ENCODE results near the gene SPTBN4. TPM values are rescaled to one million over a fixed set of nuclear protein-coding genes. Genes with fewer than 3 reads are reported as not detected.

SPTBN4 gene
- total and polyA plus RNA-seq, 2 experiments from 2014 or later, result 0.32 to 5.5 TPM

- Histone ChIP-seq H3K36me3 (no peaks in the 10 kb centered on the region), H3K27ac (no peak overlapping the region), H3K9me3 (ENCODE audit: low read depth) (no peaks in the 10 kb centered on the region), H3K4me1 (ENCODE audit: low read depth) (no peaks in the 10 kb centered on the region), H3K27me3 (peaks cover 23% of the 10 kb centered on the region), H3K4me3 (no peak overlapping the region)
- no peak for DNase-seq (ENCODE audit: low read depth in 1 of 2, low spot score in 1 of 2)
- TF ChIP-seq, protein P1, sequence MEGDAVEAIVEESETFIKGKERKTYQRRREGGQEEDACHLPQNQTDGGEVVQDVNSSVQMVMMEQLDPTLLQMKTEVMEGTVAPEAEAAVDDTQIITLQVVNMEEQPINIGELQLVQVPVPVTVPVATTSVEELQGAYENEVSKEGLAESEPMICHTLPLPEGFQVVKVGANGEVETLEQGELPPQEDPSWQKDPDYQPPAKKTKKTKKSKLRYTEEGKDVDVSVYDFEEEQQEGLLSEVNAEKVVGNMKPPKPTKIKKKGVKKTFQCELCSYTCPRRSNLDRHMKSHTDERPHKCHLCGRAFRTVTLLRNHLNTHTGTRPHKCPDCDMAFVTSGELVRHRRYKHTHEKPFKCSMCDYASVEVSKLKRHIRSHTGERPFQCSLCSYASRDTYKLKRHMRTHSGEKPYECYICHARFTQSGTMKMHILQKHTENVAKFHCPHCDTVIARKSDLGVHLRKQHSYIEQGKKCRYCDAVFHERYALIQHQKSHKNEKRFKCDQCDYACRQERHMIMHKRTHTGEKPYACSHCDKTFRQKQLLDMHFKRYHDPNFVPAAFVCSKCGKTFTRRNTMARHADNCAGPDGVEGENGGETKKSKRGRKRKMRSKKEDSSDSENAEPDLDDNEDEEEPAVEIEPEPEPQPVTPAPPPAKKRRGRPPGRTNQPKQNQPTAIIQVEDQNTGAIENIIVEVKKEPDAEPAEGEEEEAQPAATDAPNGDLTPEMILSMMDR (IDR thresholded peaks at IDR 0.05; ENCODE audit: low read depth, low read length), result no peak
Measured at GRCh38 chr19:40502647-40503319, 36.0 kb downstream of the SPTBN4 start.

DNA sequence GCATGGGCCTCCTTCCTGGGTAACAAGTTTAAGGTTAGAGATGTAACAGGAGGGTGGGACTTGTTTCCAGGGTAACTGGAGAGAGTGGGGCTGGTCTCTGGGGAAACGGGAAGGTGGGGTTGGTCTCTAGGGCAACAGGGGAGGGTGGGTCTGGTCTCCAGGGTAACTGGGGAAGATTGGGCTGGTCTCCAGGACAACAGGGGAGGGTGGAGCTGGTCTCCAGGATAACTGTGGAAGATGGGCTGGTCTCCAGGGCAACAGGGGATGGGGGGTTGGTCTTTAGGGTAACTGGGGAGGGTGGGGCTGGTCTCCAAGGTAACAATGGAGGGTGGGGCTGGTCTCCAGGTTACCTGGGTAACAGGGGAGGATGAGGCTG is 36.5 kb downstream of the SPTBN4 start:
- Histone ChIP-seq H3K4me3 (no peak overlapping the region), H3K9me3 (ENCODE audit: low read depth) (no peaks in the 10 kb centered on the region), H3K27me3 (peaks cover 28% of the 10 kb centered on the region), H3K27ac (no peak overlapping the region), H3K4me1 (ENCODE audit: low read depth) (no peaks in the 10 kb centered on the region), H3K36me3 (no peaks in the 10 kb centered on the region)
- TF ChIP-seq, protein P1 (IDR thresholded peaks at IDR 0.05; ENCODE audit: low read depth, low read length), result no peak
- DNase-seq (ENCODE audit: low read depth in 1 of 2, low spot score in 1 of 2), result no peak

DNA sequence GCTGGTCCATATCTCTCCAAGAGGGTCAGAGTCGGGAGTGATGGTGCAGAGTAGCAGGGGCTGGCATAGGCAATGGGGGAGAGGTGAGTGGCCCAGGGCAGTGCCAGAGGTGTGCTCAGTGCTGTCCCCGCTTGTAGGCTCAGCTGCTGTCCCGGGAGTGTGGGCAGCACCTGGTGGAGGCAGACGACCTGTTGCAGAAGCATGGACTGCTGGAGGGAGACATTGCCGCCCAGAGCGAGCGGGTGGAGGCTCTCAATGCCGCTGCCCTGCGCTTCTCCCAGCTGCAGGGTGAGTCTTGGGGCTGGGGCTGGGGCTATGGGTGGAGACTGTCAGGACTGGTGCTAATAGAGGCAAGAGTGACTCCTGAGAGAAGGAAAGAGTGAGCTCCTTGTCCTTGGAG is 39.3 kb downstream of the SPTBN4 start:
- H3K4me3 ChIP-seq, result no peak overlapping the region
- TF ChIP-seq, protein P1 (IDR thresholded peaks at IDR 0.05; ENCODE audit: low read depth, low read length), result no peak
- no peaks in the 10 kb centered on the region for H3K36me3 ChIP-seq
- no peaks in the 10 kb centered on the region for H3K4me1 ChIP-seq (ENCODE audit: low read depth)
- no peak overlapping the region for H3K27ac ChIP-seq
- no peaks in the 10 kb centered on the region for H3K9me3 ChIP-seq (ENCODE audit: low read depth)
- no peak for DNase-seq (ENCODE audit: low read depth in 1 of 2, low spot score in 1 of 2)
- H3K27me3 ChIP-seq, result peaks cover 53% of the 10 kb centered on the region

- Histone ChIP-seq H3K9me3 (ENCODE audit: low read depth) (no peaks in the 10 kb centered on the region), H3K27me3 (peaks cover 67% of the 10 kb centered on the region), H3K4me3 (no peak overlapping the region), H3K27ac (no peak overlapping the region), H3K4me1 (ENCODE audit: low read depth) (no peaks in the 10 kb centered on the region), H3K36me3 (no peaks in the 10 kb centered on the region)
- TF ChIP-seq, protein P1 (IDR thresholded peaks at IDR 0.05; ENCODE audit: low read depth, low read length), result no peak
- no peak for DNase-seq (ENCODE audit: low read depth in 1 of 2, low spot score in 1 of 2)
Measured at GRCh38 chr19:40507892-40508291, 41.1 kb downstream of the SPTBN4 start.

DNA sequence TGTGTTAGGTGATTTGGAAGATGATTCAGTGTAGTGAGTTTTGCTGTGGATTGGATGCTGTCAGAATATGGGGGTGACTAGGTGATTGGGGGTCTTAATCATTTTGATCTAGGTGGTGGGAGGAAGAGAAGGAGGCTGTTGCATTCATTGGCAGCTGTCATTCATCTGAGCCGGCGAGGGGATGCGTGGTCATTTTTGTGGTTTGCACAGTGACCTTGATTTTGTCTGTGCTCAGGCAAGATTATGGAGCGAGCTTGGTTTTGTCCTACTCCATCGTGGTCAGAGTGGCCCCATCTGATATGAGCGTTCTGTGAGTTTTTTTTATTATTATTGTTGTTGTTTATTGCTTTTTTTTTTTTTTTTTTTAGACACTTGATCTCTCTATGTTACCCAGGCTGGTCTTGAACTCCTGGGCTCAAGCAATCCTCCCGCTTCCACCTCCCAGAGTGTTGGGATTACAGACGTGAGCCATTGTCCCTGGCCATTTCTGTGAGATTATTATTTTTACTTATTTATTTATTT is 42.0 kb downstream of the SPTBN4 start:
- Histone ChIP-seq H3K9me3 (ENCODE audit: low read depth) (no peaks in the 10 kb centered on the region), H3K4me1 (ENCODE audit: low read depth) (no peaks in the 10 kb centered on the region), H3K36me3 (no peaks in the 10 kb centered on the region), H3K27me3 (peaks cover 67% of the 10 kb centered on the region), H3K27ac (no peak overlapping the region), H3K4me3 (no peak overlapping the region)
- TF ChIP-seq, protein P1 (IDR thresholded peaks at IDR 0.05; ENCODE audit: low read depth, low read length), result no peak
- no peak for DNase-seq (ENCODE audit: low read depth in 1 of 2, low spot score in 1 of 2)

Measured in cardiac muscle cell (in vitro differentiated cells and primary cell).